Karpas-422 (cell line): ENCODE data around the gene PLEKHH1. TPM values are rescaled to one million over a fixed set of nuclear protein-coding genes. Genes with fewer than 3 reads are reported as not detected.

Experiments
- DNase-seq: peaks from one replicate; pipeline ENCODE4 v3.0.0-alpha.2; 2015
- H2AFZ ChIP-seq: fragments of 200-600 bp; sonication (generic); 2 replicates; pipeline ENCODE4 v1.6.1; 2014; ENCODE audit warnings: antibody characterized with exemption, low read length, mixed read lengths
- H3K27ac ChIP-seq: fragments of 200-600 bp; sonication (generic); 2 replicates; pipeline ENCODE4 v1.5.1; 2014; ENCODE audit warnings: mild to moderate bottlenecking, low read length, moderate library complexity
- H3K27me3 ChIP-seq: fragments of 200-600 bp; sonication (generic); 2 replicates; pipeline ENCODE4 v1.6.1; 2014; ENCODE audit warnings: low read length, mixed read lengths
- H3K36me3 ChIP-seq: fragments of 200-600 bp; sonication (generic); 2 replicates; pipeline ENCODE4 v1.6.1; 2014; ENCODE audit warnings: low read length, mixed read lengths; ENCODE audit not compliant: insufficient read depth
- H3K4me1 ChIP-seq: fragments of 200-600 bp; sonication (generic); 2 replicates; pipeline ENCODE4 v1.6.1; 2014; ENCODE audit warnings: mild to moderate bottlenecking, low read length, mixed read lengths
- H3K4me2 ChIP-seq: fragments of 200-600 bp; sonication (generic); 2 replicates; pipeline ENCODE4 v1.6.1; 2014; ENCODE audit warnings: low read length, low read depth, mild to moderate bottlenecking; ENCODE audit not compliant: poor library complexity, severe bottlenecking
- H3K4me3 ChIP-seq: fragments of 200-600 bp; sonication (generic); 2 replicates; pipeline ENCODE4 v1.5.1; 2014; ENCODE audit warnings: mild to moderate bottlenecking, antibody characterized with exemption, low read length, mixed read lengths
- H3K79me2 ChIP-seq: fragments of 200-600 bp; sonication (generic); 2 replicates; pipeline ENCODE4 v1.6.1; 2014; ENCODE audit warnings: mild to moderate bottlenecking, low read length, mixed read lengths
- H3K9ac ChIP-seq: fragments of 200-600 bp; sonication (generic); 2 replicates; pipeline ENCODE4 v1.6.0; 2014; ENCODE audit warnings: low read length
- H3K9me2 ChIP-seq: fragments of 200-600 bp; sonication (generic), shearing (Covaris generic); replicated peaks from 2 replicates; pipeline ENCODE4 v1.6.0; 2014; ENCODE audit warnings: mild to moderate bottlenecking, low read length, moderate library complexity; ENCODE audit not compliant: insufficient read depth
- H3K9me3 ChIP-seq: fragments of 300-700, 200-600 bp; sonication (generic); 2 replicates; pipeline ENCODE4 v1.6.1; 2014; ENCODE audit warnings: low read length, mixed read lengths
- H4K20me1 ChIP-seq: fragments of 200-600 bp; sonication (generic); 2 replicates; pipeline ENCODE4 v1.6.1; 2014; ENCODE audit warnings: mild to moderate bottlenecking, antibody characterized with exemption, low read length, low read depth; ENCODE audit not compliant: insufficient read depth
- total RNA-seq: library from RNA; depleted of rRNA; stranded (reverse); fragments of >200 nt; shearing (Covaris generic); gene quantifications from 2 replicates; pipeline ENCODE4 v1.2.3, GENCODE V29; 2014; ENCODE audit warnings: low replicate concordance

The PLEKHH1 gene
- total RNA-seq, 1 experiment from 2014 or later: 3.7 TPM

- H3K27ac ChIP-seq: no peak overlapping the region
- H3K79me2 ChIP-seq: no peaks in the 10 kb centered on the region
- H3K27me3 ChIP-seq: no peaks in the 10 kb centered on the region
- no peak overlapping the region for H3K4me3 ChIP-seq
- H3K4me2 ChIP-seq: no peak overlapping the region
- H3K4me1 ChIP-seq: no peaks in the 10 kb centered on the region
- H4K20me1 ChIP-seq: no peaks in the 10 kb centered on the region
- no peaks in the 10 kb centered on the region for H3K9me3 ChIP-seq
- no peaks in the 10 kb centered on the region for H3K9me2 ChIP-seq
- H3K9ac ChIP-seq: no peak overlapping the region
- no peaks in the 10 kb centered on the region for H3K36me3 ChIP-seq
- DNase-seq: no peak
- no peak overlapping the region for H2AFZ ChIP-seq
Measured at GRCh38 chr14:67579040-67579439, 46.0 kb downstream of the PLEKHH1 start.

DNA sequence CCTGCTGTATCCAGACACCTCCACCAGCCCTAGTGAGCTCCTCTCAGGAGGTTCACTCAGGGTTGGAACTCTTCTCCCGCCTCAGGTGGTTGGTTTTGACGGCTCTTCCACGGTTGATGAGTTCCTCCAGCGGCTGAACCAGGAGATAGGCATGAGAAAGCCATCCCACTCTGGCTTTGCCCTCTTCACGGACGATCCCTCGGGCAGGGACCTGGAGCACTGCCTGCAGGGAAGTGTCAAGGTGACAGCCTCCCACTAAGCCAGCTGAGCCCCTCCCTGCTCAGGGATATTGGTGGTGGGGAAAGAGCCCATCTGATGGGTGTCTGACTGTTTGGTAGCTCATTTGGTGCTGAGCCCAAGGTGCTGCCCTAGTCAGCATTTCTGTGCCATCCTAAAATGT lies 46.5 kb downstream of the PLEKHH1 start:
- H3K4me2 ChIP-seq: no peak overlapping the region
- no peak overlapping the region for H3K4me3 ChIP-seq
- H3K36me3 ChIP-seq: no peaks in the 10 kb centered on the region
- H3K27ac ChIP-seq: no peak overlapping the region
- no peaks in the 10 kb centered on the region for H3K4me1 ChIP-seq
- DNase-seq: no peak
- H3K9ac ChIP-seq: no peak overlapping the region
- no peaks in the 10 kb centered on the region for H3K79me2 ChIP-seq
- no peaks in the 10 kb centered on the region for H4K20me1 ChIP-seq
- H3K27me3 ChIP-seq: no peaks in the 10 kb centered on the region
- no peaks in the 10 kb centered on the region for H3K9me3 ChIP-seq
- no peaks in the 10 kb centered on the region for H3K9me2 ChIP-seq
- H2AFZ ChIP-seq: no peak overlapping the region

- H3K27me3 ChIP-seq: no peaks in the 10 kb centered on the region
Measured at GRCh38 chr14:67580336-67581171, 47.5 kb downstream of the PLEKHH1 start.

GRCh38 chr14:67581643-67582042 lies 48.6 kb downstream of the PLEKHH1 start:
- no peaks in the 10 kb centered on the region for H3K27me3 ChIP-seq
- no peak overlapping the region for H3K4me2 ChIP-seq
- no peaks in the 10 kb centered on the region for H3K9me2 ChIP-seq
- H3K9me3 ChIP-seq: no peaks in the 10 kb centered on the region
- no peak for DNase-seq
- H3K27ac ChIP-seq: no peak overlapping the region
- no peaks in the 10 kb centered on the region for H4K20me1 ChIP-seq
- H3K9ac ChIP-seq: no peak overlapping the region
- H3K36me3 ChIP-seq: no peaks in the 10 kb centered on the region
- H3K79me2 ChIP-seq: no peaks in the 10 kb centered on the region
- H3K4me1 ChIP-seq: no peaks in the 10 kb centered on the region
- no peak overlapping the region for H2AFZ ChIP-seq
- no peak overlapping the region for H3K4me3 ChIP-seq

More at GRCh38 chr14:67580336-67581171, 47.5 kb downstream of the PLEKHH1 start:
- Histone ChIP-seq H4K20me1 (no peaks in the 10 kb centered on the region), H3K4me2 (no peak overlapping the region), H3K4me3 (no peak overlapping the region), H3K9me2 (no peaks in the 10 kb centered on the region), H3K4me1 (no peaks in the 10 kb centered on the region), H3K36me3 (no peaks in the 10 kb centered on the region), H3K9me3 (no peaks in the 10 kb centered on the region), H3K9ac (no peak overlapping the region), H2AFZ (no peak overlapping the region), H3K27ac (no peak overlapping the region), H3K79me2 (no peaks in the 10 kb centered on the region)
- DNase-seq: no peak

DNA sequence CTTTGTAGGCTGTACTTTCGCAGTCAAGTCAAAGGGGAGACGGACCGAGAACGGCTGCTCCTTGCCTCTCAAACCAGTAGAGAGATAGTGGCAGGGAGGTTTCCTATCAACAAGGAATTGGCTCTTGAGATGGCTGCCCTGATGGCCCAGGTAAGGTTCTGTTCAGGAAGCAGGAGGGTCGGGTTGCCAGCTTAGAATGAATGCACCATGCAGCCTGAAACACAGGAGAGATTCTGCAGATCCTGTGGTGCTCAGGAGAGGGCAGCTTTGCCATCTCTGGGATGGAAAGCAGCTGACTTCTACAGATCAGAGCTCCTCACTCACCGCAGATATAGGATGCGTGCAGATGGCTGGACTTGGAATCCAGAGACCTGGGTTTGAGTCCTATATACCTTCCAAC lies 49.0 kb downstream of the PLEKHH1 start:
- H3K4me1 ChIP-seq: no peaks in the 10 kb centered on the region
- no peaks in the 10 kb centered on the region for H3K27me3 ChIP-seq
- no peak overlapping the region for H3K4me2 ChIP-seq
- H3K4me3 ChIP-seq: no peak overlapping the region
- no peak overlapping the region for H2AFZ ChIP-seq
- no peaks in the 10 kb centered on the region for H3K36me3 ChIP-seq
- H3K27ac ChIP-seq: no peak overlapping the region
- no peaks in the 10 kb centered on the region for H4K20me1 ChIP-seq
- no peaks in the 10 kb centered on the region for H3K9me3 ChIP-seq
- H3K9ac ChIP-seq: no peak overlapping the region
- no peak for DNase-seq
- no peaks in the 10 kb centered on the region for H3K79me2 ChIP-seq
- no peaks in the 10 kb centered on the region for H3K9me2 ChIP-seq

GRCh38 chr14:67583711-67584644 lies 50.9 kb downstream of the PLEKHH1 start:
- Histone ChIP-seq H3K4me2 (no peak overlapping the region), H3K9ac (no peak overlapping the region), H3K4me1 (no peaks in the 10 kb centered on the region), H3K9me3 (no peaks in the 10 kb centered on the region), H3K9me2 (no peaks in the 10 kb centered on the region), H3K27ac (no peak overlapping the region), H4K20me1 (no peaks in the 10 kb centered on the region), H2AFZ (no peak overlapping the region), H3K4me3 (no peak overlapping the region), H3K36me3 (peaks cover 5% of the 10 kb centered on the region; the same call in 1 of the 2 replicates), H3K79me2 (no peaks in the 10 kb centered on the region), H3K27me3 (no peaks in the 10 kb centered on the region)
- peak; percentile 85 for DNase-seq

- H3K4me1 ChIP-seq: no peaks in the 10 kb centered on the region
- H3K27me3 ChIP-seq: no peaks in the 10 kb centered on the region
- H3K4me2 ChIP-seq: no peak overlapping the region
- H4K20me1 ChIP-seq: no peaks in the 10 kb centered on the region
- no peak overlapping the region for H3K9ac ChIP-seq
- no peak overlapping the region for H2AFZ ChIP-seq
- H3K4me3 ChIP-seq: no peak overlapping the region
- H3K79me2 ChIP-seq: no peaks in the 10 kb centered on the region
- DNase-seq: no peak
- peaks cover 15% of the 10 kb centered on the region for H3K36me3 ChIP-seq
- no peaks in the 10 kb centered on the region for H3K9me2 ChIP-seq
- H3K27ac ChIP-seq: no peak overlapping the region
- H3K9me3 ChIP-seq: no peaks in the 10 kb centered on the region
Measured at GRCh38 chr14:67584978-67585377, 51.9 kb downstream of the PLEKHH1 start.

DNA sequence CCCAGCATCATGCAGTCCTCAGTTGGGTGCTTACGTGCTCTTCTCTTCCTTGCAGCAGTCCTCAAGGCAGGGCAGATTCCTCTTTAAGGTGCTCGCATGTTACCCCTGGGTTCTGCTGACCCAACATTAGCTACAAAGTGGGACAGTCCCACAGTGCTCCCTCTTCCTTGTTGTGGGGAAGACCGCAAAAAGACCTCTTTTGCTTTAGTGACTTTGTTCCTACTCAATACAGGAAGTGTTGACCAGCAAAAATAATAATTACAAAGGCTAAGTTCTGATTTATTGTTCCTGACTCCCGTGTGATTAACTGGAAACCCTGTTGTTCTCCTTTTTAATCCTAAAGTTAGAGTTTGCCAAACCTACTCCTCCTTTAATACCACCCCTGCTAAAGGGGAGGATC lies 53.3 kb downstream of the PLEKHH1 start:
- Histone ChIP-seq H3K9me2 (no peaks in the 10 kb centered on the region), H3K4me3 (no peak overlapping the region), H3K4me2 (no peak overlapping the region), H3K79me2 (no peaks in the 10 kb centered on the region), H3K27ac (no peak overlapping the region), H3K27me3 (no peaks in the 10 kb centered on the region), H3K36me3 (peaks cover 20% of the 10 kb centered on the region), H4K20me1 (no peaks in the 10 kb centered on the region), H3K9me3 (no peaks in the 10 kb centered on the region), H3K9ac (no peak overlapping the region), H3K4me1 (no peaks in the 10 kb centered on the region), H2AFZ (no peak overlapping the region)
- no peak for DNase-seq
